ENCODE results near the gene RXRB.
"Not testable (repeated sequence)": the region's sequence is repeated elsewhere in the genome, so short reads cannot be mapped to it uniquely, and the experiment has no call there.

RXRB gene

DNA sequence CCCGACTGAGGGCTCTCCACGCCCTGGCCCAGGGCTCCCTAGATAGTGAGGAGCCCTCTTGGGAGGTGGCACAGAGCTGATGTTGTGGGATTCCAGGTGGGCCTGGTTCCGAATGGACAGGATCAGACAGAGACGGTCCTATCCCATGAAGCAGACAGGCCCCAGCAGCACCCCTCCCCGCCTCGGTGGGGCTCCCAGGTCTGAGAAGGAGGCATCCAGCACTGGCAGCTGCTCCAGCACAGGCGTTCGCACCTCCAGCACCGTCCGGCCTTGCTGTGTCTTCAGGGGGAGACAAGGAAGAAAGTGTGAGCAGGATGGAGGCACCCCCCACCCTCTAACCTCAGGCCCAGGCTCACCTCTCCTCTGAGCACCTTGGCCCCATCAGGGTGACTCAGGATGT, 36.9 kb downstream of the RXRB start:
- H3K27me3 ChIP-seq (replicated peaks; ENCODE audit: control insufficient read depth, insufficient read depth, low read length, poor library complexity, severe bottlenecking), result no peaks in the 10 kb centered on the region
- no peak for DNase-seq
- H3K4me3 ChIP-seq (ENCODE audit: insufficient read depth, low read depth, low read length, poor library complexity, severe bottlenecking), result no peak overlapping the region
- H3K9me3 ChIP-seq (ENCODE audit: control insufficient read depth, low read length), result no peaks in the 10 kb centered on the region
- peaks cover 6% of the 10 kb centered on the region for H3K4me1 ChIP-seq (ENCODE audit: control insufficient read depth, insufficient read depth, low read length, poor library complexity, severe bottlenecking)
- H3K36me3 ChIP-seq (ENCODE audit: control insufficient read depth, insufficient read depth, low read length), result no peaks in the 10 kb centered on the region
- no peak overlapping the region for H3K27ac ChIP-seq (ENCODE audit: insufficient read depth, low read length, poor library complexity, severe bottlenecking)

DNA sequence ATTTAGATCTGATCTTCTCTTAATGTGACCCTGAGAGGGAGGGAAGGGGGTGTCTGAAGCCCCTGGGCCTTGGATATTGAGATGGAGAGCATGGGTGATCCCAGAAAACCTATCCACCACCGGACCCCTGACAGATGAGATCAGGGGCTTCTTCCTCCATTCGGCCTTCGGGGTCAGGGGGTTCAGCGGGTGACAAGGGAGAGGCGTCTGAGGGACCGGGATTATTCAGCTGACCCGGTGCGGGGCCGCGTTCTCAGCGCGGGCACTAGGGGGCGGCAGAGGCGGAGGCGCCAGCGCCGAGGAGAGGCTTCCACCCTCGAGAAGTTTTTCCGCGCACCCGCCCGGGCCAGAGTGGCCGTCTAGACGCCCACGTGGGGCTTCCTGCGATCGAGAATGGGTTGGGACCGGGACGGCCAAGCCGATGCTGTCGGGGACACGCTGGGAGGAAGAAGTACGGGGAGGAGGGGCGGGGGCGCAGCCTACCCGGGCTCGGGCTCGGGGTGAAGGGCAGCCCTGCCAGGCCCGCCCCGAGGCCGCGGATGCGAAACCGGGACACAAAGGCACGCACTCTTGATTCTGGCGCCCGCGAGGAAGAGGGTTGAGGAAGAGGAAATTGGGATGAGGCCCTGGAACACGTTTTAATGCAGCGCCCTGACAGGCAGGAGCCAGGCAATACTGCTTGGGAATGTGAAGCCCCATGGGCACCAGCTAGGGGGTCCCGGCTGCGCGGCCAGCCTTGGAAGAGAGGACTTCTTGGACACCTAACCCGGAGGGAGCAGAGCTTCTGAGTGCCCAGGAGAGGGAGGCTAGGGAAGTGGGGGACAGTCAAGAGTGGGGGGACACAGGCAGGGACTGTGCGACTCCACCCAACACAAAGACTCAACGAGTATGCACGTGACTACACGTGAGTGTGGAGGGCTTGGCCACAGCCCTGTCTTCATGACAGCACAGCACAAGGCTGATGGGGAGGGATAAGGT, 38.8 kb downstream of the RXRB start:
- peaks cover 6% of the 10 kb centered on the region for H3K4me1 ChIP-seq (ENCODE audit: control insufficient read depth, insufficient read depth, low read length, poor library complexity, severe bottlenecking)
- H3K36me3 ChIP-seq (ENCODE audit: control insufficient read depth, insufficient read depth, low read length), result no peaks in the 10 kb centered on the region
- no peaks in the 10 kb centered on the region for H3K27me3 ChIP-seq (replicated peaks; ENCODE audit: control insufficient read depth, insufficient read depth, low read length, poor library complexity, severe bottlenecking)
- peak; percentile 63 to 73 (median 67) for DNase-seq
- peak overlapping the region; percentile 57 for H3K4me3 ChIP-seq (ENCODE audit: insufficient read depth, low read depth, low read length, poor library complexity, severe bottlenecking)
- H3K27ac ChIP-seq (ENCODE audit: insufficient read depth, low read length, poor library complexity, severe bottlenecking), result no peak overlapping the region
- H3K9me3 ChIP-seq (ENCODE audit: control insufficient read depth, low read length), result no peaks in the 10 kb centered on the region

GRCh38 chr6:33160728-33161344, 39.6 kb downstream of the RXRB start:
- Histone ChIP-seq H3K27ac (ENCODE audit: insufficient read depth, low read length, poor library complexity, severe bottlenecking) (no peak overlapping the region), H3K4me1 (ENCODE audit: control insufficient read depth, insufficient read depth, low read length, poor library complexity, severe bottlenecking) (peaks cover 6% of the 10 kb centered on the region), H3K4me3 (ENCODE audit: insufficient read depth, low read depth, low read length, poor library complexity, severe bottlenecking) (no peak overlapping the region), H3K36me3 (ENCODE audit: control insufficient read depth, insufficient read depth, low read length) (no peaks in the 10 kb centered on the region), H3K27me3 (replicated peaks; ENCODE audit: control insufficient read depth, insufficient read depth, low read length, poor library complexity, severe bottlenecking) (no peaks in the 10 kb centered on the region), H3K9me3 (ENCODE audit: control insufficient read depth, low read length) (no peaks in the 10 kb centered on the region)
- DNase-seq, result no peak

- Histone ChIP-seq H3K27ac (ENCODE audit: insufficient read depth, low read length, poor library complexity, severe bottlenecking) (no peak overlapping the region), H3K4me3 (ENCODE audit: insufficient read depth, low read depth, low read length, poor library complexity, severe bottlenecking) (no peak overlapping the region), H3K4me1 (ENCODE audit: control insufficient read depth, insufficient read depth, low read length, poor library complexity, severe bottlenecking) (peaks cover 6% of the 10 kb centered on the region), H3K36me3 (ENCODE audit: control insufficient read depth, insufficient read depth, low read length) (no peaks in the 10 kb centered on the region), H3K9me3 (ENCODE audit: control insufficient read depth, low read length) (no peaks in the 10 kb centered on the region), H3K27me3 (replicated peaks; ENCODE audit: control insufficient read depth, insufficient read depth, low read length, poor library complexity, severe bottlenecking) (no peaks in the 10 kb centered on the region)
- DNase-seq, result no peak
These were observed 40.4 kb downstream of the RXRB start for GRCh38 chr6:33160096-33160495.

- H3K36me3 ChIP-seq (ENCODE audit: control insufficient read depth, insufficient read depth, low read length), result no peaks in the 10 kb centered on the region
- no peak overlapping the region for H3K4me3 ChIP-seq (ENCODE audit: insufficient read depth, low read depth, low read length, poor library complexity, severe bottlenecking)
- no peak for DNase-seq
- no peaks in the 10 kb centered on the region for H3K27me3 ChIP-seq (replicated peaks; ENCODE audit: control insufficient read depth, insufficient read depth, low read length, poor library complexity, severe bottlenecking)
- peaks cover 4% of the 10 kb centered on the region for H3K4me1 ChIP-seq (ENCODE audit: control insufficient read depth, insufficient read depth, low read length, poor library complexity, severe bottlenecking)
- H3K9me3 ChIP-seq (ENCODE audit: control insufficient read depth, low read length), result no peaks in the 10 kb centered on the region
- no peak overlapping the region for H3K27ac ChIP-seq (ENCODE audit: insufficient read depth, low read length, poor library complexity, severe bottlenecking)
These were observed 43.5 kb downstream of the RXRB start for GRCh38 chr6:33156964-33157363.

- Histone ChIP-seq H3K36me3 (ENCODE audit: control insufficient read depth, insufficient read depth, low read length) (no peaks in the 10 kb centered on the region), H3K27ac (ENCODE audit: insufficient read depth, low read length, poor library complexity, severe bottlenecking) (no peak overlapping the region), H3K9me3 (ENCODE audit: control insufficient read depth, low read length) (no peaks in the 10 kb centered on the region), H3K27me3 (replicated peaks; ENCODE audit: control insufficient read depth, insufficient read depth, low read length, poor library complexity, severe bottlenecking) (no peaks in the 10 kb centered on the region), H3K4me3 (ENCODE audit: insufficient read depth, low read depth, low read length, poor library complexity, severe bottlenecking) (no peak overlapping the region), H3K4me1 (ENCODE audit: control insufficient read depth, insufficient read depth, low read length, poor library complexity, severe bottlenecking) (peaks cover under 1% of the 10 kb centered on the region)
- no peak for DNase-seq
These were observed 43.9 kb downstream of the RXRB start for GRCh38 chr6:33156561-33156960.

DNA sequence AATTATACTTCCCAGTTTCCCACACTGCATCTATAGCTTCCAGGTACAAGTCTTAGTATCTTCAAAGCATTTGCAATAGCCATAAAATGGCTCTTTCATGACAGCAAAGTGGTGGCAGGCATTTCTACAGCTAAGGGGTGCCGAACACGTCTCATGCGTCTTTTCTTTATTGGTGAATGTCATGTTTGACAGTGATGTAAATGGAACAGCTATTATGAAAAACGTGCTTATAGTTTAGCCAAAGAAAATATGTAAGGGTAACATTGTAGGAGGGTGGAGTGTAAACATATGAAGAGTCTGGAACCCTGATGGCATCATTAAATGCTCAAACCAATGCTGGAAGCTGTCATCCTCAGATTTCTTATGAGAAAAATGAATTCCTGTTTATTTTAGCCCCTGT, 46.1 kb downstream of the RXRB start:
- H3K27ac ChIP-seq (ENCODE audit: insufficient read depth, low read length, poor library complexity, severe bottlenecking), result no peak overlapping the region
- H3K27me3 ChIP-seq (replicated peaks; ENCODE audit: control insufficient read depth, insufficient read depth, low read length, poor library complexity, severe bottlenecking), result no peaks in the 10 kb centered on the region
- H3K4me1 ChIP-seq (ENCODE audit: control insufficient read depth, insufficient read depth, low read length, poor library complexity, severe bottlenecking), result no peaks in the 10 kb centered on the region
- H3K4me3 ChIP-seq (ENCODE audit: insufficient read depth, low read depth, low read length, poor library complexity, severe bottlenecking), result no peak overlapping the region
- no peaks in the 10 kb centered on the region for H3K36me3 ChIP-seq (ENCODE audit: control insufficient read depth, insufficient read depth, low read length)
- H3K9me3 ChIP-seq (ENCODE audit: control insufficient read depth, low read length), result no peaks in the 10 kb centered on the region
- no peak for DNase-seq

DNA sequence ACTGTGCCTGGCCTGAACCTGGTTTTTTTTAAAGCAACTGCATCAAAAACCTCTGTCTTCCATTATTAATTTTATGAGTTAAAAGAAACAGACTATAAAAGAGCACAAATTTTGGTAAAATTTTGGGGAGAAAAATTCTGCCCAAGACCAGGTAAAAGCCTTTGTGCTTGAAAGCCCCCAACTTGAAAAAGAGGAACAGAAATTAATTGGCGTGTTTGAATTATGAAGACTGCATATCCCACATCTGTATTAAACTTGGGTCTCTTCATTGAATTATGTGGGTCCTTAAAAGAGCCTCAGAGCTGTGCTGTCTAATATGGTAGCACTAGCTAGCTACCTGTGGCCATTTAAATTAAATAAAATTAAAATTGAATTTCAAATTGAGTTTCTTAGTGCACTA, 49.4 kb downstream of the RXRB start:
- no peaks in the 10 kb centered on the region for H3K27me3 ChIP-seq (replicated peaks; ENCODE audit: control insufficient read depth, insufficient read depth, low read length, poor library complexity, severe bottlenecking)
- H3K27ac ChIP-seq (ENCODE audit: insufficient read depth, low read length, poor library complexity, severe bottlenecking), result no peak overlapping the region
- no peaks in the 10 kb centered on the region for H3K36me3 ChIP-seq (ENCODE audit: control insufficient read depth, insufficient read depth, low read length)
- H3K9me3 ChIP-seq (ENCODE audit: control insufficient read depth, low read length), result no peaks in the 10 kb centered on the region
- H3K4me3 ChIP-seq (ENCODE audit: insufficient read depth, low read depth, low read length, poor library complexity, severe bottlenecking), result no peak overlapping the region
- DNase-seq, result no peak
- no peaks in the 10 kb centered on the region for H3K4me1 ChIP-seq (ENCODE audit: control insufficient read depth, insufficient read depth, low read length, poor library complexity, severe bottlenecking)

DNA sequence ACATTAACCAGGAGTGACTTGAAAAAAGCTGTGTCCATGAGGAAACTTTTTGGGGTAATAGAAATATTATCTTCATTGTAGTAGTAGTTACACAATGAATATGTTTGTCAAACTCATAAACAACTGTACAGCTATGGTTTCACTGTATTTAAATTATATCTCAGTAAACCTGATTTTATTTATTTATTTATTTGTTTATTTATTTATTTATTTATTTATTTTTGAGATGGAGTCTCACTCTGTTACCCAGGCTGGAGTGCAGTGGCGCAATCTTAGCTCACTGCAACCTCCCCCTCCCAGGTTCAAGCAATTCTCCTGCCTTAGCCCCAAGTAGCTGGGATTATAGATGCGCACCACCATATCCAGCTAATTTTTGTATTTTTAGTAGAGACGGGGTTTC, 49.9 kb downstream of the RXRB start:
- not testable (repeated sequence) for H3K4me3 ChIP-seq (ENCODE audit: insufficient read depth, low read depth, low read length, poor library complexity, severe bottlenecking); H3K36me3 ChIP-seq (ENCODE audit: control insufficient read depth, insufficient read depth, low read length); H3K4me1 ChIP-seq (ENCODE audit: control insufficient read depth, insufficient read depth, low read length, poor library complexity, severe bottlenecking); H3K9me3 ChIP-seq (ENCODE audit: control insufficient read depth, low read length); H3K27me3 ChIP-seq (replicated peaks; ENCODE audit: control insufficient read depth, insufficient read depth, low read length, poor library complexity, severe bottlenecking); DNase-seq; H3K27ac ChIP-seq (ENCODE audit: insufficient read depth, low read length, poor library complexity, severe bottlenecking)
